LNCaP clone FGC (cell line): ENCODE data around the gene CIDEC.
"Not testable (repeated sequence)": the region's sequence is repeated elsewhere in the genome, so short reads cannot be mapped to it uniquely, and the experiment has no call there.

Experiments used
- DNase-seq: peaks from one replicate; pipeline ENCODE4 v3.0.0-alpha.2; 2011; ENCODE audit warnings: low read depth
- H3K4me3 ChIP-seq: 2 replicates; pipeline ENCODE4 v1.5.1; 2011; ENCODE audit warnings: mild to moderate bottlenecking, low read depth, low read length, control low read depth
- TF ChIP-seq, protein P1 (sequence below): IDR thresholded peaks from 2 replicates; pipeline ENCODE4 v1.5.1; 2012; ENCODE audit warnings: mild to moderate bottlenecking; ENCODE audit not compliant: control insufficient read depth, insufficient read depth; ENCODE audit errors: extremely low read depth

Gene CIDEC

GRCh38 chr3:9883706-9884554 lies 3.9 kb upstream of the CIDEC start:
- no peak overlapping the region for H3K4me3 ChIP-seq
- TF ChIP-seq, protein P1, sequence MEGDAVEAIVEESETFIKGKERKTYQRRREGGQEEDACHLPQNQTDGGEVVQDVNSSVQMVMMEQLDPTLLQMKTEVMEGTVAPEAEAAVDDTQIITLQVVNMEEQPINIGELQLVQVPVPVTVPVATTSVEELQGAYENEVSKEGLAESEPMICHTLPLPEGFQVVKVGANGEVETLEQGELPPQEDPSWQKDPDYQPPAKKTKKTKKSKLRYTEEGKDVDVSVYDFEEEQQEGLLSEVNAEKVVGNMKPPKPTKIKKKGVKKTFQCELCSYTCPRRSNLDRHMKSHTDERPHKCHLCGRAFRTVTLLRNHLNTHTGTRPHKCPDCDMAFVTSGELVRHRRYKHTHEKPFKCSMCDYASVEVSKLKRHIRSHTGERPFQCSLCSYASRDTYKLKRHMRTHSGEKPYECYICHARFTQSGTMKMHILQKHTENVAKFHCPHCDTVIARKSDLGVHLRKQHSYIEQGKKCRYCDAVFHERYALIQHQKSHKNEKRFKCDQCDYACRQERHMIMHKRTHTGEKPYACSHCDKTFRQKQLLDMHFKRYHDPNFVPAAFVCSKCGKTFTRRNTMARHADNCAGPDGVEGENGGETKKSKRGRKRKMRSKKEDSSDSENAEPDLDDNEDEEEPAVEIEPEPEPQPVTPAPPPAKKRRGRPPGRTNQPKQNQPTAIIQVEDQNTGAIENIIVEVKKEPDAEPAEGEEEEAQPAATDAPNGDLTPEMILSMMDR = no peak
- DNase-seq = no peak

DNA sequence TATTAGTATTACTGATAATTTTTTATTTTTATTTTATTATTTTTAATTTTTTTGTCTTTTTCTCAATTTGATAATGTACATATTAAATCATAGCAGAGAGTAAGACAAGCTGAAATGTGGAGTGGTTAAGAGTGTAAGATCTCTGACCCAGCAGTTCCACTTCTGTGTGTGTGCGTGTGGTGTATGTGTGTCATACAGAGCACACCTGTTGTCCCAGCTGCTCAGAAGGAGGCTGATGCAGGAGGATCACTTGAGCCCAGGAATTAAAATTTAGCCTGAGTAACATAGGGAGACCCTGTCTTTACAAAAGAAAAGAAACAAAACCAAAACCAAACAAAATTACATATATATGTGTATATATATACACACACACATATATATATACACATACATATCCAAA lies 1.4 kb upstream of the CIDEC start:
- no peak for DNase-seq
- TF ChIP-seq, protein P1 = no peak
- no peak overlapping the region for H3K4me3 ChIP-seq

DNA sequence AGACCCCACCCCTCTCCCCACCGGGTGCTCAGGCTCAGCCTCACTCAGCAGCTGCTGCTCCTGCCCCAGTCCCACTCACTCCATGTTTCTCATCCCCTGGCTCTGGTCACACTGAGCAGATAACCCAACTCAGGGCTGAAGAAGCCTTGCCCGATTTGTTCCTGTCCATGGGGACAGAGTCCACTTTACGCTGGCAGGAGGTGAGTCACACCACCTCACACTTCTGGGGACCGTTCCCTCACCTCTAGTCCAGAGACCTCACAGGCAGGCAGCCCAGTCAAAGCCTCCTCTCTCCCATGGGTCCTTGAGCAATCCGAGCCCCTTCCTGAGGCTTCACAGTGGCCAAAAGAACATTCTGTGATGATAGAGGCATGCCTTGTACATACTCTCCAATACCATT lies 1.4 kb downstream of the CIDEC start:
- TF ChIP-seq, protein P1 = no peak
- no peak overlapping the region for H3K4me3 ChIP-seq
- DNase-seq = no peak

GRCh38 chr3:9876991-9877390 lies 3.1 kb downstream of the CIDEC start:
- DNase-seq = no peak
- TF ChIP-seq, protein P1 = no peak
- H3K4me3 ChIP-seq = no peak overlapping the region

GRCh38 chr3:9876255-9876654 lies 3.8 kb downstream of the CIDEC start:
- DNase-seq = not testable (repeated sequence)

DNA sequence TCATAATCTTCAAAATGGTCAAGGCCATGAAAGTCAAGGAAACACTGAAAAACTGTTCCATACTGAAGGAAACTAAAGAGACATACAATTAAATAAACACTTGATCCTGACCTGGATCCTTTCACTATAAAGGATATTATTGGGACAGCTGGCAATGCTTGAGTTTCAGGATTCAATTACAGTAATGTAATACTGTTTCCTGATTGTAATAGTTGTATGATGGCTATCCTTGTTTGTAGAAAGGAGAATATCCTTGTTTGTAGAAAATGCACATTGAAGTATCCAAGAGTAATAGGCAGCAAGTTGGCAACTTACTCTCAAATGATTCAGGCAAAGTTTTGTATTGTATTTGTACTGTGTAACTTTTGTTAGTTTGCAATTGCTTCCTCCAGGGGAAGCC lies 4.6 kb downstream of the CIDEC start:
- no peak for DNase-seq
- TF ChIP-seq, protein P1 = no peak
- no peak overlapping the region for H3K4me3 ChIP-seq

More at GRCh38 chr3:9876255-9876654, 3.8 kb downstream of the CIDEC start:
- not testable (repeated sequence) for H3K4me3 ChIP-seq

DNA sequence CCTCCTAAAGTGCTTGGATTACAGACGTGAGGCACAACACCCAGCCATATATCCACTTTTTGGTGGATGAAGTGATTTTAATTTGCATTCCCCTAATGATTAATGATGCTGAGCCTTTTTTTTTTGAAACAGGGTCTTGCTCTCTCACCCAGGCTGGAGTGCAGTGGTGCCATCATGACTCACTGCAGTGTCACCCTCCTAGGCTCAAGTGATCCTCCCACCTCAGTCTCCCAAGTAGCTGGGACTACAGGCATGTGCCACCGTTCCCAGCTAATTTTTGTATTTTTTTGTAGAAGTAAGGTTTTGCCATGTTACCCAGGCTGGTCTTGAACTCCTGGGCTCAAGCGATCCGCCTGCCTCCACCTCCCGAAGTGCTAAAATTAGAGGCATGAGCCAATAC lies 8.0 kb downstream of the CIDEC start:
- not testable (repeated sequence) for DNase-seq, H3K4me3 ChIP-seq

GRCh38 chr3:9870978-9871377 lies 9.1 kb downstream of the CIDEC start:
- DNase-seq = no peak
- no peak overlapping the region for H3K4me3 ChIP-seq
- TF ChIP-seq, protein P1 = no peak
